ENCODE data around the gene STAB1.

STAB1 gene

DNA sequence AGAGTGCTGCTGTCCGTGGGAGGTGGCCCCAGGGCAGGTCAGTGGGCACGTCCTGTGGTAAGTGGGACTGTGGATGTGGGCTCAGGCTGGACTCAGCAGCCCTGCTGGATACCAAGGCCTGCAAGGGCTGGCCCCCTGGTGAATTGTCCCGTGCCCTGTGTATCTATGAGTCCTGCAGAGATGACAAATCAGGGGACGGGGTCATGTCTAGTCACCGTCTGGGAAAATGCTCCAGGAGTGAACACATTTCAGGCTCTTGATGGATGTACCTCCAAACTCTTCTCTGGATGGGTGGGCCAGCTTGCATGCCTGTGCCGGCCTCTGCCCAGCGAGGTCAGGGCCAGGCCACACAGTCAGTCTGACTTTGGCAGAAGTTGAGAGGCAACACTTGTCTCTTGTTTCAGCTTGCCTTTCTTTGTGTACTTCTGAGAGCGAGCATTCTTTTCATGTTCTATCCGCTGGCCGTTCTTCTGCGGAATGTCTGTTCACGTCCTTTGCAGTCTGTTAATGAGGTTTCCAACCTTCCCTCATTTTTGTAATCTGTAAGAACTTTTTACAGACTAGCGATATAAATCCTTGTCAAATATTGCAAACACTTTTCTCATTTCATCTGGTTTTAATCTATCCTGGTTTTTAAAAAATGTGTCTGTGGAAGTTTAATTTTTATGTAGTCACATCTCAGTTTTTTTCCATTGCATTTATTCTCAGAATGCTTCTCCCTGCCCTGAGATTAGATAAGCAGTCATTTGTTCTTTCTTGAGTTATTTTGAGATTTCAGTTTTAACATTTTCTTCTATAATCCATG lies 11.4 kb upstream of the STAB1 start:
- no peak for DNase-seq (ENCODE audit: low read depth)

DNA sequence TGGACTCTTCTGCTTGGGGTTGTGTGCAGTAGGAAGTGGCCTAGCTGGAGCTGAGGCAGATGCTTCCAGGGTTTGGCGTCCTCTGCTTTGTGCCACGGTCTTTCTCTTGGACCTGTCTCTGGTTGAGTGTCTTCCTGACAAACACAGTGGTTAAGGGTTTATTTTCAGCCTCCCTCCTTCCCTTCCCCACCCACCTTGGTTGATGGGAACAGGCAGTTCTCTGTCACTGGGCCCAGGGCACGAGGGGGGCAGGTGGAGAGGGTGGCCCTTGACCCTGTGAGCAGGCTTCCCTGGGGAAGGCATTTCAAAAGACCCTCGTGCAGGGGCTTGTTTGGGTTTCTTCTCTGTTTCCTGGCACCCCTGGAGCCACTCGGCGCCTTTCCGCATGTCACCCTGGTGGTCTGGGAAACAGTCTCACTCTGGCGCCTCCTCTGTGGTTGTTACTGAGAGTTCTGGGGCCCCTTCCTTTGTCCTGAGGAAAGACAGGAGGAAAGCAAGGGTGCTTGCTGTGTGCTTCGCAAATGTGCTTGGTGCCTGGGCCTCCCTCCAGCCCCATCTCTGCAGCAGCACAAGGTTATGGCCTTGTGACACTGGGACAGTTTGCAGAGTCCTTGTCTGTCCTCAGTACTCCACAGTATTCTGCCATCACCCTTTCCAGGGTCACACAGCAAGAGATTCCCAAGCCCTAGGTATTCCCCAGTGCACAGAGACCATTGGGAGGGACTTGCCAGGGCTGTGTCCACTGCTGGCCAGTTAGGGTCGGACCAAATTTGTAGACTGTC lies 10.3 kb upstream of the STAB1 start:
- no peak for DNase-seq (ENCODE audit: low read depth)

- no peak for DNase-seq (ENCODE audit: low read depth)
Measured at GRCh38 chr3:52487050-52487787, 7.9 kb upstream of the STAB1 start.

- DNase-seq (ENCODE audit: low read depth): no peak
Measured at GRCh38 chr3:52487788-52488691, 7.1 kb upstream of the STAB1 start.

GRCh38 chr3:52488746-52489145 lies 6.4 kb upstream of the STAB1 start:
- no peak for DNase-seq (ENCODE audit: low read depth)

DNA sequence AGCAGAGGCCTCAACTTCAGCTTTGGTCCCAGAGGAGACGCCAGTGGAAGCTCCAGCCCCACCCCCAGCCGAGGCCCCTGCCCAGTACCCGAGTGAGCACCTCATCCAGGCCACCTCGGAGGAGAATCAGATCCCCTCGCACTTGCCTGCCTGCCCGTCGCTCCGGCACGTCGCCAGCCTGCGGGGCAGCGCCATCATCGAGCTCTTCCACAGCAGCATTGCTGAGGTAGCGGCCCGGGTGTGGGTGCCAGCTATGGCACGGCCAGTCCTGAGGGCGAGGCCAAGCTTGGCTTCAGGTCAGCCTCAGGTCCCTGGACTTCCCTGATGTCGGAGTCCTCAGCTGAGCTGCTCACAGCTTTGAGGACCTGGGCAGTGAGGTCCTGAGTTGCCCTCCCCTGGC lies 5.7 kb upstream of the STAB1 start:
- DNase-seq (ENCODE audit: low read depth): no peak

GRCh38 chr3:52490035-52490938 lies 4.9 kb upstream of the STAB1 start:
- no peak for DNase-seq (ENCODE audit: low read depth)

DNA sequence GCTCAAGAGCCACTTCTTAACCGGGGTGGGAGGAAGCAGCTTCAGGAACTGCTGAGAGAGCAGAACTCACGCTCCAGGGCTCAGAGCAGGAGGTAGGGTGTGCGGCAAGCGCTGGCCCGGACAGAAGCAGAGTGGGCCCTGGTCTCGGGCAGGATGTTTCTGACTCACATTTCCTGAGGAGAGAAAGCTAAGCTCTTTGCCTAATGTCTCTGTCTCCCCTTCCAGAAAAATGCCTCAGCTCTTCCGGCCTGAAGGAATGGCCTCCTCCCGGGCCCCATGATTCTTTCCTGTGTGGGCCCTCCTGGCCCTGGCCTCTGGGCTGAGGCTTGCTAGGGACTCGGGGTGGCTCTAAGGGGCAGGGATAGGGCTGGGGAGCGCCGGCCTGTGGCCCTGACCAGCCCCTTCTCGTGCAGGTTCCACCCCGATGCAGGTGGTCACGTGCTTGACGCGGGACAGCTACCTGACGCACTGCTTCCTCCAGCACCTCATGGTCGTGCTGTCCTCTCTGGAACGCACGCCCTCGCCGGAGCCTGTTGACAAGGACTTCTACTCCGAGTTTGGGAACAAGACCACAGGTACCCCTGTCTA lies 4.1 kb upstream of the STAB1 start:
- no peak for DNase-seq (ENCODE audit: low read depth)

DNA sequence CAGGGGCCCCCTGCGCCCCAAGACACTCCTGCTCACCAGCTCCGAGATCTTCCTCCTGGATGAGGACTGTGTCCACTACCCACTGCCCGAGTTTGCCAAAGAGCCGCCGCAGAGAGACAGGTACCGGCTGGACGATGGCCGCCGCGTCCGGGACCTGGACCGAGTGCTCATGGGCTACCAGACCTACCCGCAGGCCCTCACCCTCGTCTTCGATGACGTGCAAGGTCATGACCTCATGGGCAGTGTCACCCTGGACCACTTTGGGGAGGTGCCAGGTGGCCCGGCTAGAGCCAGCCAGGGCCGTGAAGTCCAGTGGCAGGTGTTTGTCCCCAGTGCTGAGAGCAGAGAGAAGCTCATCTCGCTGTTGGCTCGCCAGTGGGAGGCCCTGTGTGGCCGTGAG lies 3.1 kb upstream of the STAB1 start:
- no peak for DNase-seq (ENCODE audit: low read depth)

- no peak for DNase-seq (ENCODE audit: low read depth)
Measured at GRCh38 chr3:52493232-52494017, 1.7 kb upstream of the STAB1 start.

DNA sequence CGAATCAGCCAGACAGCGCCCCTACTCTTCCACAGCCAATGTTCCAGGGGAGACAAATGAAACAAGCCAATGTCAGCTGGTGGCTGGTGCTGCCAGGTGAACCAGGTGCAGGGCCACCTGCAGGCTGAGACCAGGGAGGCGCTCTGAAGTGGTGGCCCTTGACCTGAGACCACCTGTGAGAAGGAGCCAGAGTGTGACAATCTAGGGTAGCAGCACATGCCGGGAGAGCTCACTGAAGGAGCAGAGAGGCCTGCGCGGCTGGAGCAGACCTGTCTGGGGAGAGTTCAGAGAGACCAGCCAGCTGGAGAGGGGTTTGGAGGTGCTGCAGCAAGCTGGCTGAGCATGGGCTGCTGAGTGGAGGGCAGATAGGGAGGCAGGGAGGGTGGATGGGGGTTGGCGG lies 693 bp upstream of the STAB1 start:
- DNase-seq (ENCODE audit: low read depth): no peak

- DNase-seq (ENCODE audit: low read depth): no peak
Measured at GRCh38 chr3:52495777-52496602, 852 bp downstream of the STAB1 start.

GRCh38 chr3:52498137-52499054 lies 3.3 kb downstream of the STAB1 start:
- DNase-seq (ENCODE audit: low read depth): no peak

- no peak for DNase-seq (ENCODE audit: low read depth)
Measured at GRCh38 chr3:52501046-52501445, 5.9 kb downstream of the STAB1 start.

- DNase-seq (ENCODE audit: low read depth): no peak
Measured at GRCh38 chr3:52502001-52502400, 6.9 kb downstream of the STAB1 start.

DNA sequence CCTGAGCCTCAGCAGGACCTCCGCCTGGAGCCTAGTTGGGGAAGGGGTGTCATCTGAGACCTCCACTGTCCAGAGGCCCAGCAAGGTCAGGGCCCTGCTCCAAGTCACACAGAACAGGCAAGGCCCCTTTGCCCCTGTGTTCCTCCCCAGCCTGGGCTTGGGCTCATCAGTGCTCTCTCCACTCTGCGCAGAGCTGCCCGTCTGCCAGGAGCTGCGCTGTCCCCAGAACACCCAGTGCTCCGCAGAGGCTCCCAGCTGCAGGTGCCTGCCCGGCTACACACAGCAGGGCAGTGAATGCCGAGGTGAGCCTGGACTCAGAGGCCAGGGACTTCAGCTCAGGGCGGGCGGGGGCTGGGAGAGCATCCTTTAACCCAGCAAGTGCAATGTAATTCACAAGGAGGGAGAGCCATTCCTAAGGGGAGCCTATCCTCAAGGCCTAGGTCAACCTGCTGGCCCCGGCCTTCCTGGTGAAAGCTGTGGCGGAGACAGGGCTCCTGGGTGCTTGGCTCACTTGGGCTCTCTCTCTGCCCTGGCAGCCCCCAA lies 7.7 kb downstream of the STAB1 start:
- no peak for DNase-seq (ENCODE audit: low read depth)

DNA sequence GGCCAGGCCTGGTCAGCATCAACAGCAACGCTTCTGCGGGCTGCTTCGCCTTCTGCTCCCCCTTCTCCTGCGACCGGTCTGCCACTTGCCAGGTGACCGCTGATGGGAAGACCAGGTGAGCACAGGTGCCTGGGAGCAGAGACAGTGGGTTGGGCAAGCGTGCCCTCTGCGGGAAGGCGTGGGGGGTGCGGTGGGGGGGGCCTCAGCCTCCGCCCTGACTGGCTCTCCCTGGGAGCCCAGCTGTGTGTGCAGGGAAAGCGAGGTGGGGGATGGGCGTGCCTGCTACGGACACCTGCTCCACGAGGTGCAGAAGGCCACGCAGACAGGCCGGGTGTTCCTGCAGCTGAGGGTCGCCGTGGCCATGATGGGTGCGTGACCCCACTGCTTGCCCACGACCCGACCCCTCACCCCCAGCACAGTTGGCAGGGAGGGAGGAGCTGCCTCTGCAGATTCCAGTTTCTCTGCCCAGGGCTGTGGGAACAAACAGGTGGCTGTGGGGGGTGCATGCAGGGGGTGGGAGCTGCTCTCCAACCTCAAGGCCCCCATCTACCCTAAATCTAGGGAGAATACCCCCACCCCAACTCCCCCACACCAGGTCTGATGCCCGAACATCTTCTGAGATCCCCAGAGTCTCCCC lies 8.8 kb downstream of the STAB1 start:
- DNase-seq (ENCODE audit: low read depth): no peak
